Measurements from ENCODE around the gene VPS11. TPM values are rescaled to one million over a fixed set of nuclear protein-coding genes. Genes with fewer than 3 reads are reported as not detected.

VPS11 gene
- total RNA-seq, 1 experiment from 2014 or later = 20.2 TPM

DNA sequence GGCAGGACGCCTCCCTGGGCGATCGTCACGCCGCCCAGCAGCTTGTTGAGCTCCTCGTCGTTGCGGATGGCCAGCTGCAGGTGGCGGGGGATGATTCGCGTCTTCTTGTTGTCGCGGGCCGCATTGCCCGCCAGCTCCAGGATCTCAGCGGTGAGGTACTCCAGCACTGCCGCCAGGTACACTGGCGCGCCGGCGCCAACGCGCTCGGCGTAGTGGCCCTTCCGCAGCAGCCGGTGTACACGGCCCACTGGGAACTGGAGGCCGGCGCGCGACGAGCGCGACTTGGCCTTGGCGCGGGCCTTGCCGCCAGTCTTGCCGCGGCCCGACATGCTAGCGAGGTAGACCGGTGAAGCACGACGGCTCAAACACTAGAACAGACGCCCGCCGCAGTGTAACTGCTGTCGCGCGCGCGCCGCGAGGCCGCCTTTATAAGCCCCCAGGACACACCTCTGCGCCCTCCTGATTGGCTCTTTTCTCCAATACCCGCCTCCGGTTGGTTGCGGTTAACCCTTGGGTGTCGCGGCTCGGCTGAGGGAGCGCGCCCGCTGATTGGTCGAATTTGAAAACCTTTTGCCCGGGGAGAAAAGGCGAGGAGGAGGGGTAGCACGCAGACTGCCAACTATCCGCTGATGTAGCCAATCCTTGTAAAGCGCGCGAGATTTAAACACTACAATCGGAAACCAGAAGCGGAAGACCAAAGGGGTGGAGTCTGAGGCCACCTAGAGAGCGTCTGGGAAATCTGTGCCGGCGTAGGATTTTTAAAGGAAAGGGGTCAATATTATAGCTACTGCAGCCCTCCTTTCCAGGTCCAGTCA lies 27.7 kb downstream of the VPS11 start (continued):
- TF ChIP-seq, protein P1, sequence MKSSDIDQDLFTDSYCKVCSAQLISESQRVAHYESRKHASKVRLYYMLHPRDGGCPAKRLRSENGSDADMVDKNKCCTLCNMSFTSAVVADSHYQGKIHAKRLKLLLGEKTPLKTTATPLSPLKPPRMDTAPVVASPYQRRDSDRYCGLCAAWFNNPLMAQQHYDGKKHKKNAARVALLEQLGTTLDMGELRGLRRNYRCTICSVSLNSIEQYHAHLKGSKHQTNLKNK (CRISPR knock-in tag; IDR thresholded peaks at IDR 0.05) = peak; percentile 92
- TF ChIP-seq, protein P2, sequence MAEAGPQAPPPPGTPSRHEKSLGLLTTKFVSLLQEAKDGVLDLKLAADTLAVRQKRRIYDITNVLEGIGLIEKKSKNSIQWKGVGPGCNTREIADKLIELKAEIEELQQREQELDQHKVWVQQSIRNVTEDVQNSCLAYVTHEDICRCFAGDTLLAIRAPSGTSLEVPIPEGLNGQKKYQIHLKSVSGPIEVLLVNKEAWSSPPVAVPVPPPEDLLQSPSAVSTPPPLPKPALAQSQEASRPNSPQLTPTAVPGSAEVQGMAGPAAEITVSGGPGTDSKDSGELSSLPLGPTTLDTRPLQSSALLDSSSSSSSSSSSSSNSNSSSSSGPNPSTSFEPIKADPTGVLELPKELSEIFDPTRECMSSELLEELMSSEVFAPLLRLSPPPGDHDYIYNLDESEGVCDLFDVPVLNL (CRISPR knock-in tag; IDR thresholded peaks at IDR 0.05; ENCODE audit: borderline replicate concordance, low read depth) = 0 out of 2 replicates have a peak, but pooled peaks have one; percentile 59
- TF ChIP-seq SMAD3 (CRISPR knock-in tag; IDR thresholded peaks at IDR 0.05; ENCODE audit: borderline replicate concordance) = no peak; the same call in 1 of the 2 replicates
- TF ChIP-seq CBFB (CRISPR knock-in tag; IDR thresholded peaks at IDR 0.05; ENCODE audit: low read depth) = peak; percentile 32
- TF ChIP-seq NR3C1 (CRISPR knock-in tag; conservative IDR thresholded peaks at IDR 0.05; ENCODE audit: low read depth) = no peak
- no peak for TF ChIP-seq KAT7 (CRISPR knock-in tag; IDR thresholded peaks at IDR 0.05; ENCODE audit: borderline replicate concordance)
- TF ChIP-seq ZNF263 (CRISPR knock-in tag; IDR thresholded peaks at IDR 0.05; ENCODE audit: low read depth) = no peak
- no peak for TF ChIP-seq ZNF423 (CRISPR knock-in tag; IDR thresholded peaks at IDR 0.05)
- peak; percentile 67; the same call in 1 of the 2 replicates for TF ChIP-seq SP1 (CRISPR knock-in tag; conservative IDR thresholded peaks at IDR 0.05)
- TF ChIP-seq HMGA2 (CRISPR knock-in tag; IDR thresholded peaks at IDR 0.05) = no peak
- peak; percentile 84 for TF ChIP-seq CREM (CRISPR knock-in tag; IDR thresholded peaks at IDR 0.05)
- peak; percentile 88; the same call in 1 of the 2 replicates for TF ChIP-seq NFATC4 (CRISPR knock-in tag; IDR thresholded peaks at IDR 0.05)
- TF ChIP-seq, protein P3, sequence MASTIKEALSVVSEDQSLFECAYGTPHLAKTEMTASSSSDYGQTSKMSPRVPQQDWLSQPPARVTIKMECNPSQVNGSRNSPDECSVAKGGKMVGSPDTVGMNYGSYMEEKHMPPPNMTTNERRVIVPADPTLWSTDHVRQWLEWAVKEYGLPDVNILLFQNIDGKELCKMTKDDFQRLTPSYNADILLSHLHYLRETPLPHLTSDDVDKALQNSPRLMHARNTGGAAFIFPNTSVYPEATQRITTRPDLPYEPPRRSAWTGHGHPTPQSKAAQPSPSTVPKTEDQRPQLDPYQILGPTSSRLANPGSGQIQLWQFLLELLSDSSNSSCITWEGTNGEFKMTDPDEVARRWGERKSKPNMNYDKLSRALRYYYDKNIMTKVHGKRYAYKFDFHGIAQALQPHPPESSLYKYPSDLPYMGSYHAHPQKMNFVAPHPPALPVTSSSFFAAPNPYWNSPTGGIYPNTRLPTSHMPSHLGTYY (CRISPR knock-in tag; IDR thresholded peaks at IDR 0.05) = peak; percentile 88; the same call in 1 of the 2 replicates
- TF ChIP-seq, protein P4, sequence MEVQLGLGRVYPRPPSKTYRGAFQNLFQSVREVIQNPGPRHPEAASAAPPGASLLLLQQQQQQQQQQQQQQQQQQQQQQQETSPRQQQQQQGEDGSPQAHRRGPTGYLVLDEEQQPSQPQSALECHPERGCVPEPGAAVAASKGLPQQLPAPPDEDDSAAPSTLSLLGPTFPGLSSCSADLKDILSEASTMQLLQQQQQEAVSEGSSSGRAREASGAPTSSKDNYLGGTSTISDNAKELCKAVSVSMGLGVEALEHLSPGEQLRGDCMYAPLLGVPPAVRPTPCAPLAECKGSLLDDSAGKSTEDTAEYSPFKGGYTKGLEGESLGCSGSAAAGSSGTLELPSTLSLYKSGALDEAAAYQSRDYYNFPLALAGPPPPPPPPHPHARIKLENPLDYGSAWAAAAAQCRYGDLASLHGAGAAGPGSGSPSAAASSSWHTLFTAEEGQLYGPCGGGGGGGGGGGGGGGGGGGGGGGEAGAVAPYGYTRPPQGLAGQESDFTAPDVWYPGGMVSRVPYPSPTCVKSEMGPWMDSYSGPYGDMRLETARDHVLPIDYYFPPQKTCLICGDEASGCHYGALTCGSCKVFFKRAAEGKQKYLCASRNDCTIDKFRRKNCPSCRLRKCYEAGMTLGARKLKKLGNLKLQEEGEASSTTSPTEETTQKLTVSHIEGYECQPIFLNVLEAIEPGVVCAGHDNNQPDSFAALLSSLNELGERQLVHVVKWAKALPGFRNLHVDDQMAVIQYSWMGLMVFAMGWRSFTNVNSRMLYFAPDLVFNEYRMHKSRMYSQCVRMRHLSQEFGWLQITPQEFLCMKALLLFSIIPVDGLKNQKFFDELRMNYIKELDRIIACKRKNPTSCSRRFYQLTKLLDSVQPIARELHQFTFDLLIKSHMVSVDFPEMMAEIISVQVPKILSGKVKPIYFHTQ (CRISPR knock-in tag; IDR thresholded peaks at IDR 0.05) = 0 out of 2 replicates have a peak, but pooled peaks have one; percentile 88
- peak; percentile 58; the same call in 1 of the 2 replicates for TF ChIP-seq ZBTB21 (CRISPR knock-in tag; IDR thresholded peaks at IDR 0.05; ENCODE audit: borderline replicate concordance)
- TF ChIP-seq ZNF416 (CRISPR knock-in tag; IDR thresholded peaks at IDR 0.05) = peak; percentile 95
- no peak; the same call in none of the 2 replicates for TF ChIP-seq JUN (CRISPR knock-in tag; IDR thresholded peaks at IDR 0.05)
- TF ChIP-seq, protein P5, sequence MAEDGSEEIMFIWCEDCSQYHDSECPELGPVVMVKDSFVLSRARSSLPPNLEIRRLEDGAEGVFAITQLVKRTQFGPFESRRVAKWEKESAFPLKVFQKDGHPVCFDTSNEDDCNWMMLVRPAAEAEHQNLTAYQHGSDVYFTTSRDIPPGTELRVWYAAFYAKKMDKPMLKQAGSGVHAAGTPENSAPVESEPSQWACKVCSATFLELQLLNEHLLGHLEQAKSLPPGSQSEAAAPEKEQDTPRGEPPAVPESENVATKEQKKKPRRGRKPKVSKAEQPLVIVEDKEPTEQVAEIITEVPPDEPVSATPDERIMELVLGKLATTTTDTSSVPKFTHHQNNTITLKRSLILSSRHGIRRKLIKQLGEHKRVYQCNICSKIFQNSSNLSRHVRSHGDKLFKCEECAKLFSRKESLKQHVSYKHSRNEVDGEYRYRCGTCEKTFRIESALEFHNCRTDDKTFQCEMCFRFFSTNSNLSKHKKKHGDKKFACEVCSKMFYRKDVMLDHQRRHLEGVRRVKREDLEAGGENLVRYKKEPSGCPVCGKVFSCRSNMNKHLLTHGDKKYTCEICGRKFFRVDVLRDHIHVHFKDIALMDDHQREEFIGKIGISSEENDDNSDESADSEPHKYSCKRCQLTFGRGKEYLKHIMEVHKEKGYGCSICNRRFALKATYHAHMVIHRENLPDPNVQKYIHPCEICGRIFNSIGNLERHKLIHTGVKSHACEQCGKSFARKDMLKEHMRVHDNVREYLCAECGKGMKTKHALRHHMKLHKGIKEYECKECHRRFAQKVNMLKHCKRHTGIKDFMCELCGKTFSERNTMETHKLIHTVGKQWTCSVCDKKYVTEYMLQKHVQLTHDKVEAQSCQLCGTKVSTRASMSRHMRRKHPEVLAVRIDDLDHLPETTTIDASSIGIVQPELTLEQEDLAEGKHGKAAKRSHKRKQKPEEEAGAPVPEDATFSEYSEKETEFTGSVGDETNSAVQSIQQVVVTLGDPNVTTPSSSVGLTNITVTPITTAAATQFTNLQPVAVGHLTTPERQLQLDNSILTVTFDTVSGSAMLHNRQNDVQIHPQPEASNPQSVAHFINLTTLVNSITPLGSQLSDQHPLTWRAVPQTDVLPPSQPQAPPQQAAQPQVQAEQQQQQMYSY (CRISPR knock-in tag; IDR thresholded peaks at IDR 0.05) = 0 out of 2 replicates have a peak, but pooled peaks have one; percentile 18
- TF ChIP-seq CREB1 (CRISPR knock-in tag; IDR thresholded peaks at IDR 0.05) = peak; percentile 69; the same call in 1 of the 2 replicates
- no peak for TF ChIP-seq ELF4 (CRISPR knock-in tag; IDR thresholded peaks at IDR 0.05; ENCODE audit: low read depth)
- TF ChIP-seq, protein P6, sequence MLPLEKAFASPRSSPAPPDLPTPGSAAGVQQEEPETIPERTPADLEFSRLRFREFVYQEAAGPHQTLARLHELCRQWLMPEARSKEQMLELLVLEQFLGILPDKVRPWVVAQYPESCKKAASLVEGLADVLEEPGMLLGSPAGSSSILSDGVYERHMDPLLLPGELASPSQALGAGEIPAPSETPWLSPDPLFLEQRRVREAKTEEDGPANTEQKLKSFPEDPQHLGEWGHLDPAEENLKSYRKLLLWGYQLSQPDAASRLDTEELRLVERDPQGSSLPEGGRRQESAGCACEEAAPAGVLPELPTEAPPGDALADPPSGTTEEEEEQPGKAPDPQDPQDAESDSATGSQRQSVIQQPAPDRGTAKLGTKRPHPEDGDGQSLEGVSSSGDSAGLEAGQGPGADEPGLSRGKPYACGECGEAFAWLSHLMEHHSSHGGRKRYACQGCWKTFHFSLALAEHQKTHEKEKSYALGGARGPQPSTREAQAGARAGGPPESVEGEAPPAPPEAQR (CRISPR knock-in tag; IDR thresholded peaks at IDR 0.05) = no peak
- TF ChIP-seq, protein P7, sequence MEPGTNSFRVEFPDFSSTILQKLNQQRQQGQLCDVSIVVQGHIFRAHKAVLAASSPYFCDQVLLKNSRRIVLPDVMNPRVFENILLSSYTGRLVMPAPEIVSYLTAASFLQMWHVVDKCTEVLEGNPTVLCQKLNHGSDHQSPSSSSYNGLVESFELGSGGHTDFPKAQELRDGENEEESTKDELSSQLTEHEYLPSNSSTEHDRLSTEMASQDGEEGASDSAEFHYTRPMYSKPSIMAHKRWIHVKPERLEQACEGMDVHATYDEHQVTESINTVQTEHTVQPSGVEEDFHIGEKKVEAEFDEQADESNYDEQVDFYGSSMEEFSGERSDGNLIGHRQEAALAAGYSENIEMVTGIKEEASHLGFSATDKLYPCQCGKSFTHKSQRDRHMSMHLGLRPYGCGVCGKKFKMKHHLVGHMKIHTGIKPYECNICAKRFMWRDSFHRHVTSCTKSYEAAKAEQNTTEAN (CRISPR knock-in tag; IDR thresholded peaks at IDR 0.05) = no peak
- no peak for TF ChIP-seq GTF2I (CRISPR knock-in tag; conservative IDR thresholded peaks at IDR 0.05)
- peak; percentile 51; the same call in 1 of the 2 replicates for TF ChIP-seq ZNF671 (CRISPR knock-in tag; IDR thresholded peaks at IDR 0.05)
- TF ChIP-seq GRHL2 (CRISPR knock-in tag; IDR thresholded peaks at IDR 0.05; ENCODE audit: insufficient replicate concordance, severe bottlenecking) = no peak
- peak; percentile 82 for TF ChIP-seq GABPB1 (CRISPR knock-in tag; IDR thresholded peaks at IDR 0.05)
- 0 out of 2 replicates have a peak, but pooled peaks have one; percentile 51 for TF ChIP-seq ATF1 (CRISPR knock-in tag; IDR thresholded peaks at IDR 0.05)

Measured in WTC11 (cell line).